SK-N-SH (cell line): Measurements from ENCODE around the gene HNRNPC. TPM values are rescaled to one million over a fixed set of nuclear protein-coding genes. Genes with fewer than 3 reads are reported as not detected.

ENCODE experiments used
- CTCF ChIA-PET: fragments of 300-600, 350-600 bp; formaldehyde crosslinking; extraction: SDS; loops from one replicate; lab custom pipeline; 2021; lab: Yijun Ruan, JAX
- POLR2A ChIA-PET: fragments of 350-600 bp; sonication (Branson Sonifier 250); formaldehyde crosslinking; extraction: SDS; loops from one replicate; lab custom pipeline; 2020; ENCODE audit warnings: antibody characterized with exemption, inconsistent platforms; lab: Yijun Ruan, JAX
- DNase-seq: peaks from one replicate; pipeline ENCODE4 v3.0.0; 2012
- H2AFZ ChIP-seq: fragments of 200-600 bp; sonication (generic); 2 replicates; pipeline ENCODE4 v1.8.1; 2016; ENCODE audit warnings: antibody characterized with exemption, mild to moderate bottlenecking, low read depth
- H3F3A ChIP-seq: fragments of 200-600 bp; sonication (generic); replicated peaks from 2 replicates; pipeline ENCODE3; 2016; ENCODE audit warnings: antibody characterized with exemption, mild to moderate bottlenecking; ENCODE audit not compliant: insufficient read depth
- H3K27ac ChIP-seq, 2 experiments: fragments of 200-500 bp in 1 of 2; fragments of 200-600 bp in 1 of 2; sonication (Bioruptor generic) in 1 of 2; sonication (generic), shearing (Covaris generic) in 1 of 2; 2 replicates each; pipeline versions ENCODE4 v1.5.1 to v1.6.1; 2014 to 2016; ENCODE audit warnings: low read depth in 2 of 2, inconsistent platforms in 1 of 2, low read length in 1 of 2, mild to moderate bottlenecking in 1 of 2, mixed read lengths in 1 of 2
- H3K27me3 ChIP-seq: fragments of 200-600 bp; sonication (generic), shearing (Covaris generic); 2 replicates; pipeline ENCODE4 v1.6.1; 2016; ENCODE audit warnings: mixed run types; ENCODE audit not compliant: insufficient read depth
- H3K36me3 ChIP-seq, 2 experiments: fragments of 200-500 bp in 1 of 2; fragments of 200-600 bp in 1 of 2; sonication (Bioruptor generic) in 1 of 2; sonication (generic) in 1 of 2; replicated peaks in 1 of 2; 2 replicates each; pipeline versions ENCODE3 to v1.5.1; 2014 to 2016; ENCODE audit warnings: low read length in 1 of 2, mild to moderate bottlenecking in 1 of 2; ENCODE audit not compliant: insufficient read depth in 2 of 2, control insufficient read depth in 1 of 2
- H3K4me1 ChIP-seq, 2 experiments: fragments of 200-500 bp in 1 of 2; fragments of 200-600 bp in 1 of 2; sonication (Bioruptor generic) in 1 of 2; sonication (generic), shearing (Covaris generic) in 1 of 2; 2 replicates each; pipeline versions ENCODE4 v1.5.1 to v1.6.1; 2014 to 2016; ENCODE audit warnings: low read depth in 1 of 2, low read length in 1 of 2, mixed run types in 1 of 2; ENCODE audit not compliant: insufficient read depth in 2 of 2, control insufficient read depth in 1 of 2
- H3K4me2 ChIP-seq: fragments of 200-600 bp; sonication (generic), shearing (Covaris generic); 2 replicates; pipeline ENCODE4 v1.6.1; 2017; ENCODE audit warnings: mixed run types
- H3K4me3 ChIP-seq, 2 experiments: fragments of 200-500 bp in 1 of 2; fragments of 200-600 bp in 1 of 2; sonication (Bioruptor generic) in 1 of 2; sonication (generic), shearing (Covaris generic) in 1 of 2; 2 replicates each; pipeline versions ENCODE4 v1.5.1 to v1.8.1; 2014 to 2016; ENCODE audit warnings: low read depth in 2 of 2, inconsistent platforms in 1 of 2, low read length in 1 of 2, mild to moderate bottlenecking in 1 of 2, mixed read lengths in 1 of 2, moderate library complexity in 1 of 2
- H3K79me2 ChIP-seq: fragments of 200-600 bp; sonication (generic); 2 replicates; pipeline ENCODE4 v1.8.1; 2017; ENCODE audit warnings: mild to moderate bottlenecking; ENCODE audit not compliant: insufficient read depth
- H3K9ac ChIP-seq: fragments of 200-600 bp; sonication (generic); 2 replicates; pipeline ENCODE4 v1.6.1; 2017; ENCODE audit warnings: mixed run types
- H3K9me2 ChIP-seq: fragments of 200-600 bp; sonication (generic); 2 replicates; pipeline ENCODE4 v1.6.1; 2017; ENCODE audit warnings: mixed run types
- H3K9me3 ChIP-seq: fragments of 200-600 bp; sonication (generic); 2 replicates; pipeline ENCODE4 v1.6.1; 2017; ENCODE audit warnings: mixed run types, mild to moderate bottlenecking, moderate library complexity
- H4K20me1 ChIP-seq: fragments of 200-600 bp; sonication (generic); 2 replicates; pipeline ENCODE4 v1.6.1; 2017; ENCODE audit warnings: mild to moderate bottlenecking, mixed run types; ENCODE audit not compliant: insufficient read depth
- CHD2 ChIP-seq: fragments of 150-350 bp; IDR thresholded peaks from 2 replicates; pipeline ENCODE4 v1.6.1; 2018; ENCODE audit warnings: low read length; ENCODE audit not compliant: partially characterized antibody
- EP300 ChIP-seq, 2 experiments: IDR thresholded peaks; 2 replicates each; pipeline versions ENCODE4 v1.4.0 to v1.6.1; 2012; ENCODE audit warnings: borderline replicate concordance in 1 of 2, low read depth in 1 of 2, low read length in 1 of 2
- EZH2phosphoT487 ChIP-seq: fragments of 200-600 bp; sonication (generic); IDR thresholded peaks from 2 replicates; pipeline ENCODE4 v1.6.1; 2017; ENCODE audit warnings: low read depth, mixed run types, mild to moderate bottlenecking, antibody characterized with exemption, moderate library complexity, borderline replicate concordance
- FOXJ3 ChIP-seq: sonication (generic); formaldehyde crosslinking; IDR thresholded peaks from 2 replicates; pipeline ENCODE4 v1.5.1; 2020; ENCODE audit warnings: mild to moderate bottlenecking, missing genetic modification reagents
- GATA2 ChIP-seq: sonication (generic); formaldehyde crosslinking; IDR thresholded peaks from 2 replicates; pipeline ENCODE4 v1.5.0; 2020; ENCODE audit warnings: mild to moderate bottlenecking, missing genetic modification reagents
- JUND ChIP-seq: IDR thresholded peaks from 2 replicates; pipeline ENCODE4 v1.4.0; 2012
- MAX ChIP-seq: IDR thresholded peaks from 2 replicates; pipeline ENCODE4 v1.4.0; 2012; ENCODE audit warnings: low read depth
- MEF2A ChIP-seq: IDR thresholded peaks from 2 replicates; pipeline ENCODE4 v1.4.0; 2012; ENCODE audit warnings: low read depth, borderline replicate concordance
- MXI1 ChIP-seq: IDR thresholded peaks from 2 replicates; pipeline ENCODE4 v1.6.1; 2012; ENCODE audit warnings: mild to moderate bottlenecking, low read depth, low read length, improper control_type of control experiment
- NFIC ChIP-seq: IDR thresholded peaks from 2 replicates; pipeline ENCODE4 v1.4.0; 2012; ENCODE audit warnings: borderline replicate concordance
- POLR2AphosphoS5 ChIP-seq: IDR thresholded peaks from 2 replicates; pipeline ENCODE4 v1.6.1; 2012; ENCODE audit warnings: low read depth, low read length
- RAD21 ChIP-seq: IDR thresholded peaks from 2 replicates; pipeline ENCODE4 v1.6.1; 2012; ENCODE audit warnings: mild to moderate bottlenecking, low read length
- SIN3A ChIP-seq: IDR thresholded peaks from 2 replicates; pipeline ENCODE4 v1.6.1; 2012; ENCODE audit warnings: low read depth, mild to moderate bottlenecking, low read length, moderate library complexity, borderline replicate concordance
- YY1 ChIP-seq: IDR thresholded peaks from 2 replicates; pipeline ENCODE4 v1.4.0; 2012; ENCODE audit warnings: low read depth, mild to moderate bottlenecking
- WGBS: methylation state at CpG from one replicate; pipeline ENCODE4 v1.1.6; 2017; ENCODE audit warnings: low lambda C conversion rate; 5-methylcytosine and 5-hydroxymethylcytosine counted together
- polyA plus RNA-seq, 3 experiments: library from polyadenylated mRNA; depleted of rRNA; stranded (reverse); fragments of >200 nt; gene quantifications; 2 replicates each; pipeline ENCODE4 v1.2.3, GENCODE V29; 2012
- TF ChIP-seq, protein P1 (sequence below): IDR thresholded peaks from 2 replicates; pipeline ENCODE4 v1.6.1; 2012; ENCODE audit warnings: mild to moderate bottlenecking, low read depth, low read length, moderate library complexity
- TF ChIP-seq, protein P2 (sequence below): IDR thresholded peaks from 2 replicates; pipeline ENCODE4; 2012
- TF ChIP-seq, protein P3 (sequence below): fragments of 150-350 bp; IDR thresholded peaks from 2 replicates; pipeline ENCODE4 v1.6.1; 2016; ENCODE audit warnings: mild to moderate bottlenecking, low read depth, low read length
- TF ChIP-seq, protein P4 (sequence below): IDR thresholded peaks from 2 replicates; pipeline ENCODE4 v1.4.0; 2012; ENCODE audit warnings: low read depth, borderline replicate concordance

HNRNPC gene
- polyA plus RNA-seq, 1 of the 3 experiments (the other 2 are of a cell fraction), result 341 TPM

GRCh38 chr14:21160061-21160610, 109.1 kb downstream of the HNRNPC start:
- no peaks in the 10 kb centered on the region for H3K9me2 ChIP-seq
- no peaks in the 10 kb centered on the region for H4K20me1 ChIP-seq
- ChIA-PET CTCF (no interaction called here), POLR2A (no interaction called here)
- peaks cover 18% of the 10 kb centered on the region; the same call in 1 of the 2 replicates for H3K27me3 ChIP-seq
- H3K4me1 ChIP-seq, result no peaks in the 10 kb centered on the region
- no peak overlapping the region for H3K4me3 ChIP-seq
- H2AFZ ChIP-seq, result no peak overlapping the region
- no peak overlapping the region for H3K9ac ChIP-seq
- H3K4me2 ChIP-seq, result no peak overlapping the region
- no peaks in the 10 kb centered on the region for H3K9me3 ChIP-seq
- H3K27ac ChIP-seq, result no peak overlapping the region
- DNase-seq, result no peak
- no peaks in the 10 kb centered on the region for H3K36me3 ChIP-seq
- no peaks in the 10 kb centered on the region for H3K79me2 ChIP-seq
- 2% methylated on average over 4 of the region's 4 CpGs for WGBS
- TF ChIP-seq NFIC, result no peak
- TF ChIP-seq, protein P1, sequence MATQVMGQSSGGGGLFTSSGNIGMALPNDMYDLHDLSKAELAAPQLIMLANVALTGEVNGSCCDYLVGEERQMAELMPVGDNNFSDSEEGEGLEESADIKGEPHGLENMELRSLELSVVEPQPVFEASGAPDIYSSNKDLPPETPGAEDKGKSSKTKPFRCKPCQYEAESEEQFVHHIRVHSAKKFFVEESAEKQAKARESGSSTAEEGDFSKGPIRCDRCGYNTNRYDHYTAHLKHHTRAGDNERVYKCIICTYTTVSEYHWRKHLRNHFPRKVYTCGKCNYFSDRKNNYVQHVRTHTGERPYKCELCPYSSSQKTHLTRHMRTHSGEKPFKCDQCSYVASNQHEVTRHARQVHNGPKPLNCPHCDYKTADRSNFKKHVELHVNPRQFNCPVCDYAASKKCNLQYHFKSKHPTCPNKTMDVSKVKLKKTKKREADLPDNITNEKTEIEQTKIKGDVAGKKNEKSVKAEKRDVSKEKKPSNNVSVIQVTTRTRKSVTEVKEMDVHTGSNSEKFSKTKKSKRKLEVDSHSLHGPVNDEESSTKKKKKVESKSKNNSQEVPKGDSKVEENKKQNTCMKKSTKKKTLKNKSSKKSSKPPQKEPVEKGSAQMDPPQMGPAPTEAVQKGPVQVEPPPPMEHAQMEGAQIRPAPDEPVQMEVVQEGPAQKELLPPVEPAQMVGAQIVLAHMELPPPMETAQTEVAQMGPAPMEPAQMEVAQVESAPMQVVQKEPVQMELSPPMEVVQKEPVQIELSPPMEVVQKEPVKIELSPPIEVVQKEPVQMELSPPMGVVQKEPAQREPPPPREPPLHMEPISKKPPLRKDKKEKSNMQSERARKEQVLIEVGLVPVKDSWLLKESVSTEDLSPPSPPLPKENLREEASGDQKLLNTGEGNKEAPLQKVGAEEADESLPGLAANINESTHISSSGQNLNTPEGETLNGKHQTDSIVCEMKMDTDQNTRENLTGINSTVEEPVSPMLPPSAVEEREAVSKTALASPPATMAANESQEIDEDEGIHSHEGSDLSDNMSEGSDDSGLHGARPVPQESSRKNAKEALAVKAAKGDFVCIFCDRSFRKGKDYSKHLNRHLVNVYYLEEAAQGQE, result no peak
- TF ChIP-seq, protein P2, sequence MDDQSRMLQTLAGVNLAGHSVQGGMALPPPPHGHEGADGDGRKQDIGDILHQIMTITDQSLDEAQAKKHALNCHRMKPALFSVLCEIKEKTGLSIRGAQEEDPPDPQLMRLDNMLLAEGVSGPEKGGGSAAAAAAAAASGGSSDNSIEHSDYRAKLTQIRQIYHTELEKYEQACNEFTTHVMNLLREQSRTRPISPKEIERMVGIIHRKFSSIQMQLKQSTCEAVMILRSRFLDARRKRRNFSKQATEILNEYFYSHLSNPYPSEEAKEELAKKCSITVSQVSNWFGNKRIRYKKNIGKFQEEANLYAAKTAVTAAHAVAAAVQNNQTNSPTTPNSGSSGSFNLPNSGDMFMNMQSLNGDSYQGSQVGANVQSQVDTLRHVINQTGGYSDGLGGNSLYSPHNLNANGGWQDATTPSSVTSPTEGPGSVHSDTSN, result no peak
- TF ChIP-seq SIN3A, result no peak
- no peak for TF ChIP-seq MAX
- TF ChIP-seq YY1, result no peak
- TF ChIP-seq GATA2 (CRISPR knock-in tag), result no peak
- TF ChIP-seq POLR2AphosphoS5, result no peak
- no peak for TF ChIP-seq EP300 (IDR thresholded peaks at IDR 0.05; ENCODE audit: borderline replicate concordance in 1 of 2, low read depth in 1 of 2, low read length in 1 of 2)
- TF ChIP-seq, protein P3, sequence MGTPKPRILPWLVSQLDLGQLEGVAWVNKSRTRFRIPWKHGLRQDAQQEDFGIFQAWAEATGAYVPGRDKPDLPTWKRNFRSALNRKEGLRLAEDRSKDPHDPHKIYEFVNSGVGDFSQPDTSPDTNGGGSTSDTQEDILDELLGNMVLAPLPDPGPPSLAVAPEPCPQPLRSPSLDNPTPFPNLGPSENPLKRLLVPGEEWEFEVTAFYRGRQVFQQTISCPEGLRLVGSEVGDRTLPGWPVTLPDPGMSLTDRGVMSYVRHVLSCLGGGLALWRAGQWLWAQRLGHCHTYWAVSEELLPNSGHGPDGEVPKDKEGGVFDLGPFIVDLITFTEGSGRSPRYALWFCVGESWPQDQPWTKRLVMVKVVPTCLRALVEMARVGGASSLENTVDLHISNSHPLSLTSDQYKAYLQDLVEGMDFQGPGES, result no peak
- TF ChIP-seq JUND, result no peak
- no peak for TF ChIP-seq RAD21
- no peak for TF ChIP-seq CHD2
- TF ChIP-seq MEF2A, result no peak
- TF ChIP-seq, protein P4, sequence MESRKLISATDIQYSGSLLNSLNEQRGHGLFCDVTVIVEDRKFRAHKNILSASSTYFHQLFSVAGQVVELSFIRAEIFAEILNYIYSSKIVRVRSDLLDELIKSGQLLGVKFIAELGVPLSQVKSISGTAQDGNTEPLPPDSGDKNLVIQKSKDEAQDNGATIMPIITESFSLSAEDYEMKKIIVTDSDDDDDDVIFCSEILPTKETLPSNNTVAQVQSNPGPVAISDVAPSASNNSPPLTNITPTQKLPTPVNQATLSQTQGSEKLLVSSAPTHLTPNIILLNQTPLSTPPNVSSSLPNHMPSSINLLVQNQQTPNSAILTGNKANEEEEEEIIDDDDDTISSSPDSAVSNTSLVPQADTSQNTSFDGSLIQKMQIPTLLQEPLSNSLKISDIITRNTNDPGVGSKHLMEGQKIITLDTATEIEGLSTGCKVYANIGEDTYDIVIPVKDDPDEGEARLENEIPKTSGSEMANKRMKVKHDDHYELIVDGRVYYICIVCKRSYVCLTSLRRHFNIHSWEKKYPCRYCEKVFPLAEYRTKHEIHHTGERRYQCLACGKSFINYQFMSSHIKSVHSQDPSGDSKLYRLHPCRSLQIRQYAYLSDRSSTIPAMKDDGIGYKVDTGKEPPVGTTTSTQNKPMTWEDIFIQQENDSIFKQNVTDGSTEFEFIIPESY, result no peak
- no peak for TF ChIP-seq FOXJ3 (CRISPR knock-in tag)
- no peak for TF ChIP-seq MXI1
- TF ChIP-seq EZH2phosphoT487, result no peak
- TF ChIP-seq, all 33 proteins: peak for 0
- no peaks in the 10 kb centered on the region for H3F3A ChIP-seq
